Activated CD8-positive, alpha-beta memory T cell treated with anti-CD3 and anti-CD28 coated beads for 36 hours (primary cell): Measurements from ENCODE around the gene CAPN15. TPM values are rescaled to one million over a fixed set of nuclear protein-coding genes. Genes with fewer than 3 reads are reported as not detected.

Experiments
- CTCF ChIA-PET: fragments of 350-600 bp; sonication (Branson Sonifier 250); formaldehyde crosslinking; loops from one replicate; lab custom pipeline; 2021; ENCODE audit warnings: antibody characterized with exemption; lab: Charles Lee
- POLR2A ChIA-PET: fragments of 350-600 bp; sonication (Branson Sonifier 250); formaldehyde crosslinking; loops from one replicate; lab custom pipeline; 2021; ENCODE audit warnings: antibody characterized with exemption; lab: Charles Lee
- total RNA-seq, 2 experiments: library from RNA; stranded (reverse); gene quantifications; one replicate each; pipeline ENCODE4 v1.2.3, GENCODE V29; 2021

The CAPN15 gene
- total RNA-seq, 2 experiments from 2014 or later: 107 to 108 TPM

DNA sequence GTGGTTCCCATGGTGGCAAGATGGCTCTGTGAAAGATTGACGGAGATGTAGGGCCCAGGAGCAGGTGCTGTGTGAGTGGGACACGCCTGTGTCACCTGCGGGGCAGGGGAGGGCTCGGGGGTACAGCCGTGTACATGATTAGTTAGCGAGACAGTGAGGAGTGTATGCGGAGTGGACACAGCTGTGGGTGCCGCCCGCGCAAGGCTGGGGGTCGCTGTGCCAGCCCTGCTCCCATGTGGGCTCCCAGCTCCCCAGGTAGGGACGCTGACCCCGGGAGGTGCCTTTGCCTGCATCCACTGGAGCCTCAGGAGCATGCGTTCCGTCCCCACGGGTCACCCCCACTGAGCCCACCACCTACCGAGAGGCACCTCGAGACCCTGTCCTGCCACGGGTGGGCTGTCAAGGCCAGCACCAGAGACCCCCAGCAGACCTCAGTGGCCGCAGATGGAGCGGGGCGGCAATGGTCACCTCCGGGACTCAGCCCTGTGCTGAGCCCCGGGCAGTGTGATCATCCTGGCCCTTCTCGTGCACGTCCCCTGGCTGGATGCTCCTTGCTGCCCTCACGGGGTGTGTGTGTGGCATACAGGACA is 7.4 kb downstream of the CAPN15 start:
- POLR2A ChIA-PET: no interaction called here
- CTCF ChIA-PET: no interaction called here

DNA sequence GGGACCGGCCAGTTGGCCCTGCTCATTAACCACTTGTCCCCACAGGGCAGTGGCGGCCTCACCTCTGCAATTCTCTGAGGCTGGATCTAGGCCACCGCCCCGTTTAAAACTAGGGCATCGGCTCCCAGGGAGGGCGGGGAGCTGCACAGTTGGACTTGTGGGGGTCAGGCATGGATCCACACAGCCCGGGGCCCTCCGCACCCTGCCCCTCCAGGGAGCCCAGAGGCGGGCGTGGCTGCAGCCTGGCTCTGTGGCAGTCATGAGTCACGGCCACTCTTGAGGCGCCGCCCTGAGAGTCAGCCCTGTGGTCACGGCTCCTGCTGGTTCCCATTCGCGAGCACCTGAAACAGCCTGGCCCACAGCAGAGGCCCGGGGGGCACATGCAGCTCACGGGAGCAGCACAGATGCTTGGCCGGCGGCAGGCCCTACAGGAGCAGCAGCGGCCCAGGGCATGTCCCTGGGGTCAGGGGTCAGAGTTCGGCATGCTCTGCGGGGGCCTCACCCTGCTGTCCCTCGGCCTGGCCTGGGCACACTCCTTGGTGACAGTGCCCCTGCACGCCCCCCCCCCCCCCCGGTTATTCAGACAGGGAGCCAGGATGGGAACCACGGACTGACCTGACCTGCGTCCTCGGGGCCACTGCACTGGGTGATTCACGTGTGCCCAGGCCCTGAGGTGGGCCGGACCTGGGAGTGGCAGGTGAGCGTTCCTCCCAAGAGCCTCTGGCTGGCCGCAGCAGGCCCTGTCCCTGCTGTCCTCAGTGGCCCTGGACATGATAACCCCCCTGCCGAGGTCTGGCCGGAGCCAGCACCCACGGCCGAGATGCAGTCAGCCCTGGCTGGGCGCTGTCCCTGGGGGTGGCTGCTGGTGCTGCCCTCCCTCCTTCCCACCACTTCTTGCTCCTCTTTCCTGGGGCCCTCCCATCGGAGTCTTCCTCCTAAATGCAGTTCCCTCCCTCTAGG is 8.2 kb downstream of the CAPN15 start:
- POLR2A ChIA-PET: no interaction called here
- CTCF ChIA-PET: no interaction called here

- ChIA-PET CTCF (interaction anchor here (0.5 kb wide), 1 partner anchor 30 kb away, joined by 3 read pairs; no protein-coding TSS in a partner anchor), POLR2A (no interaction called here)
These were observed 9.2 kb downstream of the CAPN15 start for GRCh38 chr16:536746-537145.

GRCh38 chr16:537415-538335 is 10.2 kb downstream of the CAPN15 start:
- POLR2A ChIA-PET: no interaction called here
- CTCF ChIA-PET: no interaction called here

GRCh38 chr16:539901-540530 is 12.5 kb downstream of the CAPN15 start:
- ChIA-PET CTCF (no interaction called here), POLR2A (no interaction called here)

- POLR2A ChIA-PET: no interaction called here
- CTCF ChIA-PET: no interaction called here
These were observed 13.3 kb downstream of the CAPN15 start for GRCh38 chr16:540645-541340.

DNA sequence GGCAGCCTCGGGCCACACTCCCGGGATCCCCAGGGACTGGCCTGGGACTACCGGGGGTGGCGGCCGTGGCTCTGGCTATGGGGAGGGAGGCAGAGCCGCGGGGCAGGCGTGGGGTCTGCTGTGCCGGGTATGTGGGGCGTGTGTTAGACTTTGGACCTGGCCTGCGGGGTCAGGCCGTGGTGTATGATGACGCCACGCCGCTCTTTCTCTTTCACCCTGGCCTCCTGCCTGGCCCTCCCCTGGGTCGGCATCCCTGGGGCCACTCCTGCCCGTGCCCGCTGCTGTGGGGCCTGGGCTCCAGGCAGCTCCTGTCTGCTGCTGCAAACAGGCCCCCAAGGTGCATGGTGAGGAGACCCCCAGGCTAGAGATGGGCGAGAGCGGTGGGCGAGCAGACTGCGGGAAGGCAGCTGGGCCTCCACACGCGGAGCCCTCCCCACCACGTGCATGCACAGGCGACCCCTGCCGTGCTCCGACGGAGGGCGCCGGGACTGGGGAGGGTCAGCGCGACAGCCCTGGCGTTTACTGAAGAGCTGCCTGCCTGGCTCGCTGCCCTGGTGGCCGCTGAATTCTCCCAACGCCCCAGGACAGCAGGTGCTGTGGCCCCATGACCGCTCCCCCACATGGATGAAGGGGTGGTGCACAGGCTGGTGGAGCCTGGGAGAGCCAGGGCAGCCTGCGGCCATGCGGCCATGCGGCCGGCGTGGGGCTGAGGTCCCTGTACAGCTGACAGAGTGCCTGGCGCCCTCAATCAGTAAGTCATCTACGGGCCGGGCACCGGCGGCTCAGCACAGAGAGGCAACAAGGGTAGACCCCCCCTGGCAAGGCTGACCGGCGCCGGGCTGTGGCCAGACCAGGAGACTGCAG is 16.0 kb downstream of the CAPN15 start:
- ChIA-PET POLR2A (no interaction called here), CTCF (interaction anchor here (1.2 kb wide), 1 partner anchor 36 kb away, joined by 3 read pairs; no protein-coding TSS in a partner anchor)

- CTCF ChIA-PET: interaction anchor here (1.2 kb wide), 1 partner anchor 35 kb away, joined by 3 read pairs; no protein-coding TSS in a partner anchor
These were observed 17.0 kb downstream of the CAPN15 start for GRCh38 chr16:544517-544916.

GRCh38 chr16:546909-547770 is 19.6 kb downstream of the CAPN15 start:
- ChIA-PET CTCF (interaction anchor here (0.8 kb wide), 1 partner anchor 35 kb away, joined by 7 read pairs; no protein-coding TSS in a partner anchor), POLR2A (interaction anchor here (0.6 kb wide), 1 partner anchor 135 kb away, joined by 8 read pairs; no protein-coding TSS in a partner anchor)

More at GRCh38 chr16:544517-544916, 17.0 kb downstream of the CAPN15 start:
- POLR2A ChIA-PET: no interaction called here

GRCh38 chr16:548586-548985 is 21.1 kb downstream of the CAPN15 start:
- ChIA-PET POLR2A (no interaction called here), CTCF (no interaction called here)

GRCh38 chr16:549544-550263 is 22.2 kb downstream of the CAPN15 start:
- CTCF ChIA-PET: no interaction called here
- POLR2A ChIA-PET: no interaction called here

- POLR2A ChIA-PET: no interaction called here
- CTCF ChIA-PET: no interaction called here
These were observed 23.7 kb downstream of the CAPN15 start for GRCh38 chr16:551210-551609.

DNA sequence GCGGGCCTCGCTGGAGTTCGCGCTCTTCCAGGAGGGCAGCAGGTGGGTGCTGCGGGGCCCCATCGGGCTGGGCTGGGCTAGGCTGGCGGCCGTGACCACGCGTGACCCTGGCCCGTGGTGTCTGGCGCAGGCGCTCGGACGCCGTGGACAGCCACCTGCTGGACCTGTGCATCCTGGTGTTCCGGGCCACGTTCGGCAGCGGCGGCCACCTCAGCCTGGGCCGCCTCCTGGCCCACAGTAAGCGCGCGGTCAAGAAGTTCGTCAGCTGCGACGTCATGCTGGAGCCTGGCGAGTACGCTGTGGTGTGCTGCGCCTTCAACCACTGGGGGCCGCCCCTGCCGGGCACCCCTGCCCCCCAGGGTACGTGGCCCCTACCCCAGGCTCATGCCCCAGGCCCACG is 24.7 kb downstream of the CAPN15 start:
- CTCF ChIA-PET: no interaction called here
- POLR2A ChIA-PET: interaction anchor here (0.8 kb wide), 1 partner anchor 25 kb away, joined by 3 read pairs; no protein-coding TSS in a partner anchor

DNA sequence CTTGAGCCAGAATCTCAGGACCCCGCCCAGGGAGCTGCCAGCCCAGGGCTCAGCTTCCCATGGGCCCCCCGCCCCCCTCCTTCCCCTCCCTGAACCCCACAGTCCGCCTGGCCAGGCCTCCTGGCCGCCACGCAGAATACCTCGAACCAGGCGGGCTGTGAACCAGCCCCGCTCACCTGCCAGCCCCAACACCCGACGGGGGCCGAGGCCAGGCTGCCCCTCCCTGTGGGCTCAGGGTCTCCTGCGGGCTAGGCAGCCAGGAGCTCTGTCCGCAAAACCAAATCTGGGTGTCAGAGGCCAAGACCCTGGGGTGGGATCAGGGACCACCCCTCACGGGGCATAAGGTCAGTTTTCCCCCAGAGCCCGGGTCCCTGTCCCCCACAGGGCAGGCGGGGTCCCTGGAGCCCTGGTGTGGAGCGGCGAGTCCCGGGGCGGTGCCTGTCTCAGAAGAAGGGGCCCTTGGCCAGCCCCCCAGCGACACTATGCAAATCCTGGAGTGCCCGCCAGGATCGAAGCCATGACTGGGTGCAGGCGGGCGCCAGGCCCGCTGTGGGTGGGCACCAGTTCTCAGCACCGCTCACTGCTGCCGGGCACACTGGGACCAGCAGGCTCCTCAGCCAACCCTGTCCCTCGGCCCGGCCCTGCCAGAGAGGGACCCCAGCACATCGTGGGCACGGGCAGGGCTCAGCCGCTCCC is 26.2 kb downstream of the CAPN15 start:
- CTCF ChIA-PET: no interaction called here
- POLR2A ChIA-PET: no interaction called here

DNA sequence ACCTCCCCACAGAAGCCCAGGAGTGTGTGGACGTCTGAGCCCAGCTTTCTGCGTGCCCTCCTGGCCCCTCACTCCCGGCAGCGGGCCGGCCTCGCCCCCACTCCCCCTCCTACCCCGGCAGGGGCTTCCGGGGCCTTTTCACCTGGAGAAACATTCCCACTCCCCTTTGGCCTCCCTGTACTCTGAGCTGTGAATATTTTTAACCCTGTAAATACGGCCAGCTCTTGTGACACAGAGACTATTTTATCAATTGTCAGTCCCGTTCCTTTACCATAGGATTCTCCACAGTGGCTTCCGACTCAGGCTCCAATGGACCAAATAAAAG is 26.7 kb downstream of the CAPN15 start:
- ChIA-PET CTCF (no interaction called here), POLR2A (no interaction called here)
